ENCODE data around the gene TRIP4. TPM values are rescaled to one million over a fixed set of nuclear protein-coding genes. Genes with fewer than 3 reads are reported as not detected.

TRIP4 gene
- total and polyA plus RNA-seq, 2 of the 8 experiments (the other 6 are each of a cell fraction or from before 2014, with no cell fraction given), result 6.2 to 18.9 TPM

DNA sequence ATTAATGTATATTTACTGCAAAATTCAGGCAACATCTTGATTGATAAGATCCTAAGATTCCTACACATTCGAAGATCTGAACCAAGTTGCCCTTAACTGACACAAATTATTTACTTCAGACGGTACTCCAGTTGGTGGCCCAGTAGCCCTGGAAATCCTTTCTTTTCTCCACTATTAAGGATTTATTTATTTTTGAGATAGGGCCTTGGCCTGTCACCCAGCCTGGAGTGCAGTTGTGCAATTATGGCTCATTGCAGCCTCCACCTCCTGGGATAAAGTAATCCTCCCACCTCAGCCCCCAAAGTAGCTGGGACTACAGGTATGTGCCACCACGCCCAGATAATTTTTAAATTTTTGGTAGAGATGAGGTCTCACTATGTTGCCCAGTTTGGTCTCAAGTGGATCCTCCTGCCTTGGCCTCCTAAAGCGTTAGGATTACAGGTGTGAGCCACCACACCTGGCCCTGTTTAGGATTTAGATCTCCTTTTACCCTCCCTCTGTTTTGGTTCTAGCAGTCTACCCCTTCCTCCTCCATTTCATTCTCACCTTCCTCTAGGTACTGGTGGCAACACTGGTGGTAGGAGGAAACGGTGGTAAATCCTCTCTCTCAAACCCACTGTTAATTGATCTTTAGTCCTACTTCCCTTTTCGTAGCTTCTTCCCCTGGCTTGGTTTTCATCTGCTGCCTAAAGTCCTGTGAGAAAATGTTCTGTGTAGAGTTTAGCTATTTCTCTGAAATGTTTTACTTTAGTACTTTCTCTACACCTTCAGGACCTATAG, 60.1 kb downstream of the TRIP4 start (continued):
- no peak for TF ChIP-seq SRF (IDR thresholded peaks at IDR 0.05; ENCODE audit: low read depth, low read length)
- TF ChIP-seq SIN3A (conservative IDR thresholded peaks at IDR 0.05 in 1 of 2, IDR thresholded peaks at IDR 0.05 in 1 of 2; ENCODE audit: low read depth in 1 of 2, low read length in 2 of 2), result no peak
- TF ChIP-seq TAF1 (IDR thresholded peaks at IDR 0.05; ENCODE audit: low read depth, low read length), result no peak
- TF ChIP-seq ZNF274 (IDR thresholded peaks at IDR 0.05; ENCODE audit: borderline replicate concordance, extremely low read depth, low read length), result no peak
- TF ChIP-seq, protein P1, sequence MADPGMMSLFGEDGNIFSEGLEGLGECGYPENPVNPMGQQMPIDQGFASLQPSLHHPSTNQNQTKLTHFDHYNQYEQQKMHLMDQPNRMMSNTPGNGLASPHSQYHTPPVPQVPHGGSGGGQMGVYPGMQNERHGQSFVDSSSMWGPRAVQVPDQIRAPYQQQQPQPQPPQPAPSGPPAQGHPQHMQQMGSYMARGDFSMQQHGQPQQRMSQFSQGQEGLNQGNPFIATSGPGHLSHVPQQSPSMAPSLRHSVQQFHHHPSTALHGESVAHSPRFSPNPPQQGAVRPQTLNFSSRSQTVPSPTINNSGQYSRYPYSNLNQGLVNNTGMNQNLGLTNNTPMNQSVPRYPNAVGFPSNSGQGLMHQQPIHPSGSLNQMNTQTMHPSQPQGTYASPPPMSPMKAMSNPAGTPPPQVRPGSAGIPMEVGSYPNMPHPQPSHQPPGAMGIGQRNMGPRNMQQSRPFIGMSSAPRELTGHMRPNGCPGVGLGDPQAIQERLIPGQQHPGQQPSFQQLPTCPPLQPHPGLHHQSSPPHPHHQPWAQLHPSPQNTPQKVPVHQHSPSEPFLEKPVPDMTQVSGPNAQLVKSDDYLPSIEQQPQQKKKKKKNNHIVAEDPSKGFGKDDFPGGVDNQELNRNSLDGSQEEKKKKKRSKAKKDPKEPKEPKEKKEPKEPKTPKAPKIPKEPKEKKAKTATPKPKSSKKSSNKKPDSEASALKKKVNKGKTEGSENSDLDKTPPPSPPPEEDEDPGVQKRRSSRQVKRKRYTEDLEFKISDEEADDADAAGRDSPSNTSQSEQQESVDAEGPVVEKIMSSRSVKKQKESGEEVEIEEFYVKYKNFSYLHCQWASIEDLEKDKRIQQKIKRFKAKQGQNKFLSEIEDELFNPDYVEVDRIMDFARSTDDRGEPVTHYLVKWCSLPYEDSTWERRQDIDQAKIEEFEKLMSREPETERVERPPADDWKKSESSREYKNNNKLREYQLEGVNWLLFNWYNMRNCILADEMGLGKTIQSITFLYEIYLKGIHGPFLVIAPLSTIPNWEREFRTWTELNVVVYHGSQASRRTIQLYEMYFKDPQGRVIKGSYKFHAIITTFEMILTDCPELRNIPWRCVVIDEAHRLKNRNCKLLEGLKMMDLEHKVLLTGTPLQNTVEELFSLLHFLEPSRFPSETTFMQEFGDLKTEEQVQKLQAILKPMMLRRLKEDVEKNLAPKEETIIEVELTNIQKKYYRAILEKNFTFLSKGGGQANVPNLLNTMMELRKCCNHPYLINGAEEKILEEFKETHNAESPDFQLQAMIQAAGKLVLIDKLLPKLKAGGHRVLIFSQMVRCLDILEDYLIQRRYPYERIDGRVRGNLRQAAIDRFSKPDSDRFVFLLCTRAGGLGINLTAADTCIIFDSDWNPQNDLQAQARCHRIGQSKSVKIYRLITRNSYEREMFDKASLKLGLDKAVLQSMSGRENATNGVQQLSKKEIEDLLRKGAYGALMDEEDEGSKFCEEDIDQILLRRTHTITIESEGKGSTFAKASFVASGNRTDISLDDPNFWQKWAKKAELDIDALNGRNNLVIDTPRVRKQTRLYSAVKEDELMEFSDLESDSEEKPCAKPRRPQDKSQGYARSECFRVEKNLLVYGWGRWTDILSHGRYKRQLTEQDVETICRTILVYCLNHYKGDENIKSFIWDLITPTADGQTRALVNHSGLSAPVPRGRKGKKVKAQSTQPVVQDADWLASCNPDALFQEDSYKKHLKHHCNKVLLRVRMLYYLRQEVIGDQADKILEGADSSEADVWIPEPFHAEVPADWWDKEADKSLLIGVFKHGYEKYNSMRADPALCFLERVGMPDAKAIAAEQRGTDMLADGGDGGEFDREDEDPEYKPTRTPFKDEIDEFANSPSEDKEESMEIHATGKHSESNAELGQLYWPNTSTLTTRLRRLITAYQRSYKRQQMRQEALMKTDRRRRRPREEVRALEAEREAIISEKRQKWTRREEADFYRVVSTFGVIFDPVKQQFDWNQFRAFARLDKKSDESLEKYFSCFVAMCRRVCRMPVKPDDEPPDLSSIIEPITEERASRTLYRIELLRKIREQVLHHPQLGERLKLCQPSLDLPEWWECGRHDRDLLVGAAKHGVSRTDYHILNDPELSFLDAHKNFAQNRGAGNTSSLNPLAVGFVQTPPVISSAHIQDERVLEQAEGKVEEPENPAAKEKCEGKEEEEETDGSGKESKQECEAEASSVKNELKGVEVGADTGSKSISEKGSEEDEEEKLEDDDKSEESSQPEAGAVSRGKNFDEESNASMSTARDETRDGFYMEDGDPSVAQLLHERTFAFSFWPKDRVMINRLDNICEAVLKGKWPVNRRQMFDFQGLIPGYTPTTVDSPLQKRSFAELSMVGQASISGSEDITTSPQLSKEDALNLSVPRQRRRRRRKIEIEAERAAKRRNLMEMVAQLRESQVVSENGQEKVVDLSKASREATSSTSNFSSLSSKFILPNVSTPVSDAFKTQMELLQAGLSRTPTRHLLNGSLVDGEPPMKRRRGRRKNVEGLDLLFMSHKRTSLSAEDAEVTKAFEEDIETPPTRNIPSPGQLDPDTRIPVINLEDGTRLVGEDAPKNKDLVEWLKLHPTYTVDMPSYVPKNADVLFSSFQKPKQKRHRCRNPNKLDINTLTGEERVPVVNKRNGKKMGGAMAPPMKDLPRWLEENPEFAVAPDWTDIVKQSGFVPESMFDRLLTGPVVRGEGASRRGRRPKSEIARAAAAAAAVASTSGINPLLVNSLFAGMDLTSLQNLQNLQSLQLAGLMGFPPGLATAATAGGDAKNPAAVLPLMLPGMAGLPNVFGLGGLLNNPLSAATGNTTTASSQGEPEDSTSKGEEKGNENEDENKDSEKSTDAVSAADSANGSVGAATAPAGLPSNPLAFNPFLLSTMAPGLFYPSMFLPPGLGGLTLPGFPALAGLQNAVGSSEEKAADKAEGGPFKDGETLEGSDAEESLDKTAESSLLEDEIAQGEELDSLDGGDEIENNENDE (IDR thresholded peaks at IDR 0.05; ENCODE audit: insufficient replicate concordance, low read length), result no peak
- TF ChIP-seq CTBP2 (IDR thresholded peaks at IDR 0.05; ENCODE audit: borderline replicate concordance, insufficient read depth, insufficient read length, low read length), result no peak
